ENCODE data around the gene FRMD4A. TPM values are rescaled to one million over a fixed set of nuclear protein-coding genes. Genes with fewer than 3 reads are reported as not detected.

The FRMD4A gene
- total and polyA plus RNA-seq, 2 of the 4 experiments (the other 2 are of a cell fraction): 30.3 to 68.8 TPM

- no peak overlapping the region for H2BK120ac ChIP-seq (ENCODE audit: low read depth, low read length)
- no peak overlapping the region for H2BK20ac ChIP-seq (ENCODE audit: low read depth, low read length)
- ChIA-PET POLR2A (ENCODE audit: unreplicated experiment) (no interaction called here), CTCF (interaction anchor here (1.7 kb wide), 1 partner anchor 11 kb away, joined by 4 read pairs; the partner anchor contains the start of gene PRPF18)
- ATAC-seq (ENCODE audit: low read depth) (no peak), DNase-seq (no peak)
- in situ Hi-C loops (cut with MboI; ENCODE audit: low sequenced_read_pairs) (no loop called here), dilution Hi-C loops (cut with HindIII; ENCODE audit: low sequenced_read_pairs, unreplicated experiment) (no loop called here), intact Hi-C loops (cut with micrococcal nuclease) (no loop called here)
- no peak overlapping the region for H3K23ac ChIP-seq (ENCODE audit: low read depth, low read length)
- no peak overlapping the region for H2BK5ac ChIP-seq (ENCODE audit: low read depth, low read length, poor library complexity, severe bottlenecking)
- no peaks in the 10 kb centered on the region for H3K9me1 ChIP-seq (ENCODE audit: insufficient read depth, low read length)
- H2AK9ac ChIP-seq (replicated peaks; ENCODE audit: low read depth, low read length, poor library complexity): no peak overlapping the region
- 100% methylated on average over 1 of the region's 5 CpGs; no CpG with 5 or more reads in 1 of the 2 experiments for WGBS, 2 experiments (ENCODE audit: extremely low coverage in 2 of 2, insufficient read length in 1 of 2)
- H3K27ac ChIP-seq (ENCODE audit: insufficient read depth, low read length): no peak overlapping the region
- H4K91ac ChIP-seq (ENCODE audit: insufficient read depth, low read depth, low read length): no peak overlapping the region
- no peaks in the 10 kb centered on the region for H3K9me3 ChIP-seq (ENCODE audit: control insufficient read depth, insufficient read depth, low read length)
- no peak overlapping the region for H3K14ac ChIP-seq (replicated peaks; ENCODE audit: low read depth, low read length)
- no peak overlapping the region for H3K4me2 ChIP-seq (ENCODE audit: low read depth, low read length)
- BruUV-seq (replicated peaks): no TSS peak
- no peak overlapping the region for H3K4me3 ChIP-seq (ENCODE audit: insufficient read depth, low read depth, low read length)
- TF ChIP-seq SMC3 (IDR thresholded peaks at IDR 0.05; ENCODE audit: low read depth, low read length): no peak
- no peak for TF ChIP-seq POLR2A (IDR thresholded peaks at IDR 0.05; ENCODE audit: low read depth, low read length)
- TF ChIP-seq USF2 (IDR thresholded peaks at IDR 0.05; ENCODE audit: low read depth, low read length): no peak
- TF ChIP-seq MXI1 (IDR thresholded peaks at IDR 0.05; ENCODE audit: borderline replicate concordance, low read depth, low read length): no peak
- no peak for TF ChIP-seq RAD21 (IDR thresholded peaks at IDR 0.05; ENCODE audit: low read length)
- no peak for TF ChIP-seq MAFK (IDR thresholded peaks at IDR 0.05; ENCODE audit: low read depth, low read length)
- TF ChIP-seq RFX5 (IDR thresholded peaks at IDR 0.05; ENCODE audit: low read depth, low read length): no peak
- TF ChIP-seq RCOR1 (IDR thresholded peaks at IDR 0.05; ENCODE audit: insufficient replicate concordance, low read length): no peak
- no peak overlapping the region for H3K18ac ChIP-seq (ENCODE audit: low read depth, low read length)
- no peak overlapping the region for H3K56ac ChIP-seq (ENCODE audit: extremely low read depth, insufficient read depth, low read length)
- H3K27me3 ChIP-seq (ENCODE audit: control insufficient read depth, insufficient read depth, low read length): no peaks in the 10 kb centered on the region
- peaks cover 4% of the 10 kb centered on the region for H4K20me1 ChIP-seq (ENCODE audit: insufficient read depth, low read length)
- no peak overlapping the region for H4K8ac ChIP-seq (ENCODE audit: low read depth in 2 of 2, low read length in 2 of 2)
- no peak overlapping the region for H2BK15ac ChIP-seq (ENCODE audit: low read depth, low read length)
- H3K4ac ChIP-seq (ENCODE audit: low read depth, low read length): no peak overlapping the region
- H3K4me1 ChIP-seq (ENCODE audit: control insufficient read depth, insufficient read depth, low read length): no peaks in the 10 kb centered on the region
- 0 out of 2 replicates have a peak, but pooled peaks cover 3% of the 10 kb centered on the region for H3K36me3 ChIP-seq (ENCODE audit: control insufficient read depth, insufficient read depth, low read length)
- H3K79me1 ChIP-seq (ENCODE audit: low read depth in 1 of 2, low read length in 2 of 2): peaks cover 18 to 31% of the 10 kb centered on the region in 2 experiments
- no peak overlapping the region for H2AFZ ChIP-seq (replicated peaks; ENCODE audit: low read length, poor library complexity)
- H3K9ac ChIP-seq (ENCODE audit: low read depth, low read length): no peak overlapping the region
- no peak overlapping the region for H2AK5ac ChIP-seq (ENCODE audit: low read depth, low read length)
- no peak overlapping the region for H4K5ac ChIP-seq (ENCODE audit: low read depth, low read length)
These were observed 732.8 kb downstream of the FRMD4A start for GRCh38 chr10:13597909-13598308.

All from IMR-90 (cell line).